Caco-2 (cell line): ENCODE data around the gene RUNX1. TPM values are rescaled to one million over a fixed set of nuclear protein-coding genes. Genes with fewer than 3 reads are reported as not detected.

Experiments
- BruUV-seq: library from RNA; stranded (reverse); fragments of 400-500 nt; replicated peaks from 2 replicates; lab custom pipeline; 2021; lab: Mats Ljungman, UMichigan
- CTCF ChIA-PET: fragments of 300-600 bp; sonication (Branson Sonifier 250); formaldehyde crosslinking; loops from one replicate; lab custom pipeline; 2022; ENCODE audit warnings: antibody characterized with exemption; lab: Charles Lee
- POLR2A ChIA-PET: fragments of 300-600 bp; sonication (Branson Sonifier 250); formaldehyde crosslinking; loops from one replicate; lab custom pipeline; 2022; ENCODE audit warnings: antibody characterized with exemption; lab: Charles Lee
- DNase-seq, 2 experiments: peaks; one replicate each; pipeline versions ENCODE4 v3.0.0 to v3.0.0-alpha.2; 2020 to 2022
- H3K27me3 ChIP-seq: replicated peaks from 2 replicates; pipeline ENCODE4 v1.6.0; 2011; ENCODE audit warnings: low read length; ENCODE audit not compliant: control insufficient read depth, insufficient read depth
- H3K36me3 ChIP-seq: 2 replicates; pipeline ENCODE4 v1.5.1; 2011; ENCODE audit warnings: low read length; ENCODE audit not compliant: control insufficient read depth, insufficient read depth
- H3K4me1 ChIP-seq: fragments of 250-450 bp; sonication (Bioruptor Pico); 2 replicates; pipeline ENCODE4 v1.5.1; 2020; ENCODE audit warnings: mild to moderate bottlenecking
- H3K4me3 ChIP-seq: 2 replicates; pipeline ENCODE4 v1.5.1; 2011; ENCODE audit warnings: low read depth, mild to moderate bottlenecking, control low read depth, low read length
- H3K9me3 ChIP-seq: fragments of 250-450 bp; sonication (Bioruptor Pico); 2 replicates; pipeline ENCODE4 v1.5.1; 2020; ENCODE audit warnings: mild to moderate bottlenecking, moderate library complexity
- H3K27ac Mint-ChIP-seq: one replicate; pipeline ENCODE4 v1.8.0; 2022; ENCODE audit warnings: mixed read lengths; ENCODE audit not compliant: unreplicated experiment
- H3K27me3 Mint-ChIP-seq: one replicate; pipeline ENCODE4 v1.8.0; 2022; ENCODE audit warnings: mixed read lengths; ENCODE audit not compliant: insufficient read depth, unreplicated experiment
- H3K36me3 Mint-ChIP-seq: one replicate; pipeline ENCODE4 v1.8.0; 2022; ENCODE audit warnings: mild to moderate bottlenecking, mixed read lengths; ENCODE audit not compliant: insufficient read depth, unreplicated experiment
- H3K4me1 Mint-ChIP-seq: one replicate; pipeline ENCODE4 v1.8.0; 2022; ENCODE audit warnings: low read depth, mixed read lengths; ENCODE audit not compliant: unreplicated experiment
- H3K4me3 Mint-ChIP-seq: one replicate; pipeline ENCODE4 v1.8.0; 2022; ENCODE audit warnings: mild to moderate bottlenecking, moderate library complexity, mixed read lengths; ENCODE audit not compliant: unreplicated experiment
- H3K9me3 Mint-ChIP-seq: one replicate; pipeline ENCODE4 v1.8.0; 2022; ENCODE audit warnings: mixed read lengths; ENCODE audit not compliant: unreplicated experiment
- CTCF ChIP-seq, 2 experiments: fragments of 200-600 bp in 1 of 2; IDR thresholded peaks; 1 replicate in 1 of 2; 2 replicates in 1 of 2; pipeline versions ENCODE4 v1.5.1 to v1.8.0; 2011 to 2022; ENCODE audit warnings: antibody characterized with exemption in 1 of 2, control low read depth in 1 of 2, inconsistent platforms in 1 of 2, low read depth in 1 of 2, low read length in 1 of 2, mild to moderate bottlenecking in 1 of 2, moderate library complexity in 1 of 2; ENCODE audit not compliant: insufficient read depth in 1 of 2, severe bottlenecking in 1 of 2, unreplicated experiment in 1 of 2
- intact Hi-C: fragments of 100-400 bp; cut with micrococcal nuclease; formaldehyde crosslinking; loops from one replicate; pipeline ENCODE4 v1.10.0; 2022; ENCODE audit not compliant: unreplicated experiment
- total RNA-seq: library from RNA; stranded (reverse); gene quantifications from 2 replicates; pipeline ENCODE4 v1.2.3, GENCODE V29; 2022

RUNX1 gene
- total RNA-seq, 1 experiment from 2014 or later = 11.7 TPM

GRCh38 chr21:34768326-34768725 lies 280.8 kb downstream of the RUNX1 start:
- CTCF ChIA-PET = interaction anchor here (0.6 kb wide), 1 partner anchor 843 kb away, joined by 3 read pairs; no protein-coding TSS in a partner anchor
- H3K4me1 ChIP-seq = no peaks in the 10 kb centered on the region

GRCh38 chr21:34766862-34767261 lies 282.2 kb downstream of the RUNX1 start:
- no peak for TF ChIP-seq CTCF (IDR thresholded peaks at IDR 0.05; ENCODE audit: insufficient read depth in 1 of 2, low read depth in 1 of 2, low read length in 1 of 2, severe bottlenecking in 1 of 2, unreplicated experiment in 1 of 2)
- ChIA-PET CTCF (no interaction called here), POLR2A (no interaction called here)
- no peak overlapping the region for H3K4me3 ChIP-seq
- no peaks in the 10 kb centered on the region for H3K27me3 ChIP-seq
- Mint-ChIP-seq H3K36me3 (no peaks in the 10 kb centered on the region), H3K27ac (no peak overlapping the region), H3K27me3 (no peaks in the 10 kb centered on the region), H3K9me3 (peaks cover 6% of the 10 kb centered on the region), H3K4me1 (no peaks in the 10 kb centered on the region), H3K4me3 (no peak overlapping the region)
- BruUV-seq = no TSS peak
- no peak for DNase-seq
- no peaks in the 10 kb centered on the region for H3K36me3 ChIP-seq
- intact Hi-C loops = no loop called here
- no peaks in the 10 kb centered on the region for H3K4me1 ChIP-seq
- no peaks in the 10 kb centered on the region for H3K9me3 ChIP-seq

More at GRCh38 chr21:34768326-34768725, 280.8 kb downstream of the RUNX1 start:
- no peaks in the 10 kb centered on the region for H3K27me3 Mint-ChIP-seq
- peaks cover 6% of the 10 kb centered on the region for H3K9me3 Mint-ChIP-seq
- no peaks in the 10 kb centered on the region for H3K36me3 ChIP-seq
- no peak for DNase-seq
- H3K27ac Mint-ChIP-seq = no peak overlapping the region
- intact Hi-C loops = no loop called here
- H3K4me3 ChIP-seq = no peak overlapping the region
- POLR2A ChIA-PET = no interaction called here
- H3K27me3 ChIP-seq = no peaks in the 10 kb centered on the region
- H3K36me3 Mint-ChIP-seq = no peaks in the 10 kb centered on the region
- no TSS peak for BruUV-seq
- H3K9me3 ChIP-seq = no peaks in the 10 kb centered on the region
- no peak overlapping the region for H3K4me3 Mint-ChIP-seq
- H3K4me1 Mint-ChIP-seq = no peaks in the 10 kb centered on the region
- no peak for TF ChIP-seq CTCF (IDR thresholded peaks at IDR 0.05; ENCODE audit: insufficient read depth in 1 of 2, low read depth in 1 of 2, low read length in 1 of 2, severe bottlenecking in 1 of 2, unreplicated experiment in 1 of 2)

GRCh38 chr21:34765619-34766018 lies 283.5 kb downstream of the RUNX1 start:
- Mint-ChIP-seq H3K9me3 (peaks cover 6% of the 10 kb centered on the region), H3K27ac (no peak overlapping the region), H3K36me3 (no peaks in the 10 kb centered on the region), H3K4me3 (no peak overlapping the region), H3K4me1 (no peaks in the 10 kb centered on the region), H3K27me3 (no peaks in the 10 kb centered on the region)
- Histone ChIP-seq H3K27me3 (no peaks in the 10 kb centered on the region), H3K4me3 (no peak overlapping the region), H3K36me3 (no peaks in the 10 kb centered on the region), H3K4me1 (no peaks in the 10 kb centered on the region), H3K9me3 (no peaks in the 10 kb centered on the region)
- POLR2A ChIA-PET = no interaction called here
- intact Hi-C loops = no loop called here
- BruUV-seq = no TSS peak
- no peak for DNase-seq
- CTCF ChIA-PET = no interaction called here
- TF ChIP-seq CTCF (IDR thresholded peaks at IDR 0.05; ENCODE audit: insufficient read depth in 1 of 2, low read depth in 1 of 2, low read length in 1 of 2, severe bottlenecking in 1 of 2, unreplicated experiment in 1 of 2) = no peak
